ENCODE results near the gene PLK2.

DNA sequence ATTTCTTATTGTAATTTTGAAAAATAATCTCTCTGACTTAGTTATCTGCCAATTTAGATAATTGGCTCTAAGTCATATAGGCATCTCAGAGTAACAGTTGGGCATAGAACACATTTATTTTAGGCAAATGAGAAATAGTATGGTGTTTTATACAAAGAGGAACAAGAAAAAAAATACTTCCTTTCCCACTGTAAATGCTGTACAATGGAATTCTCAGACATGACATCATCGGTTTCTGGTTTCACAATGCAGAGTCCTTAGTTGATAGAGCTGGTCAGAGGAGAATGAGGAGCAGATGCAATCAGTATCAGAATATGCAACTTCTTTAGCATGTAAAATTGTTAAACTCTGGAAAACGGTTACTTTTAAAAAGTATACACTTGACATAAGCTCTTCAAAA is 49.4 kb downstream of the PLK2 start:
- TF ChIP-seq, protein P1, sequence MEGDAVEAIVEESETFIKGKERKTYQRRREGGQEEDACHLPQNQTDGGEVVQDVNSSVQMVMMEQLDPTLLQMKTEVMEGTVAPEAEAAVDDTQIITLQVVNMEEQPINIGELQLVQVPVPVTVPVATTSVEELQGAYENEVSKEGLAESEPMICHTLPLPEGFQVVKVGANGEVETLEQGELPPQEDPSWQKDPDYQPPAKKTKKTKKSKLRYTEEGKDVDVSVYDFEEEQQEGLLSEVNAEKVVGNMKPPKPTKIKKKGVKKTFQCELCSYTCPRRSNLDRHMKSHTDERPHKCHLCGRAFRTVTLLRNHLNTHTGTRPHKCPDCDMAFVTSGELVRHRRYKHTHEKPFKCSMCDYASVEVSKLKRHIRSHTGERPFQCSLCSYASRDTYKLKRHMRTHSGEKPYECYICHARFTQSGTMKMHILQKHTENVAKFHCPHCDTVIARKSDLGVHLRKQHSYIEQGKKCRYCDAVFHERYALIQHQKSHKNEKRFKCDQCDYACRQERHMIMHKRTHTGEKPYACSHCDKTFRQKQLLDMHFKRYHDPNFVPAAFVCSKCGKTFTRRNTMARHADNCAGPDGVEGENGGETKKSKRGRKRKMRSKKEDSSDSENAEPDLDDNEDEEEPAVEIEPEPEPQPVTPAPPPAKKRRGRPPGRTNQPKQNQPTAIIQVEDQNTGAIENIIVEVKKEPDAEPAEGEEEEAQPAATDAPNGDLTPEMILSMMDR (IDR thresholded peaks at IDR 0.05) = no peak
- TF ChIP-seq POLR2AphosphoS5 (IDR thresholded peaks at IDR 0.05; ENCODE audit: low read depth, low read length) (no peak), SIN3A (IDR thresholded peaks at IDR 0.05; ENCODE audit: borderline replicate concordance, insufficient read depth, low read depth, low read length) (no peak)

Data from Panc1 (cell line).